AG09309 (cell line): ENCODE measurements around the gene LRRC17.

Source experiments
- DNase-seq: peaks from one replicate; pipeline ENCODE4 v3.0.0-alpha.2; 2010; ENCODE audit warnings: low read depth
- H3K4me3 ChIP-seq: 2 replicates; pipeline ENCODE4 v1.5.1; 2011; ENCODE audit warnings: mild to moderate bottlenecking, low read depth, low read length, moderate library complexity; ENCODE audit not compliant: control insufficient read depth
- TF ChIP-seq, protein P1 (sequence below): IDR thresholded peaks from 2 replicates; pipeline ENCODE4 v1.5.1; 2011; ENCODE audit warnings: mild to moderate bottlenecking, low read depth, low read length, inconsistent platforms; ENCODE audit not compliant: insufficient read depth, control insufficient read depth; ENCODE audit errors: missing control alignments

Gene LRRC17

DNA sequence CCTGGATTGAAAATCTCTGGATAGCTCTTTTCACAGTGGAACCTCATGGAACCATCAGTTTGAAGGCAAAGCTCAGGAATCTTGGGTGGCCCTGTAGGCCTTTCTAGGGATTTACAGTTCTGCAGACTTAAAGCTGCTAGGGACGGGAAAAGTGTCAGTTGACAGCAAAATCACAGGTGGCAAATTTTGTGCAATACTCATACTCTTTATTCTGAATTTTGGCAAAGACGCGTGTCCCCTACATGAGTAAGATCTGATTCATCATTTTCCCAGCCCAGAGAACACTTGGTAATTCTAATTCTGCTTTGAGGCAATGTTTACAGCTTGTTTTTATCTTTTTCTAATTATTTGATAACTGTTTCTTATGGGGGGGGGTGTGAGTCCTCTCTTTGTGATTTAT, 3.6 kb downstream of the LRRC17 start:
- TF ChIP-seq, protein P1, sequence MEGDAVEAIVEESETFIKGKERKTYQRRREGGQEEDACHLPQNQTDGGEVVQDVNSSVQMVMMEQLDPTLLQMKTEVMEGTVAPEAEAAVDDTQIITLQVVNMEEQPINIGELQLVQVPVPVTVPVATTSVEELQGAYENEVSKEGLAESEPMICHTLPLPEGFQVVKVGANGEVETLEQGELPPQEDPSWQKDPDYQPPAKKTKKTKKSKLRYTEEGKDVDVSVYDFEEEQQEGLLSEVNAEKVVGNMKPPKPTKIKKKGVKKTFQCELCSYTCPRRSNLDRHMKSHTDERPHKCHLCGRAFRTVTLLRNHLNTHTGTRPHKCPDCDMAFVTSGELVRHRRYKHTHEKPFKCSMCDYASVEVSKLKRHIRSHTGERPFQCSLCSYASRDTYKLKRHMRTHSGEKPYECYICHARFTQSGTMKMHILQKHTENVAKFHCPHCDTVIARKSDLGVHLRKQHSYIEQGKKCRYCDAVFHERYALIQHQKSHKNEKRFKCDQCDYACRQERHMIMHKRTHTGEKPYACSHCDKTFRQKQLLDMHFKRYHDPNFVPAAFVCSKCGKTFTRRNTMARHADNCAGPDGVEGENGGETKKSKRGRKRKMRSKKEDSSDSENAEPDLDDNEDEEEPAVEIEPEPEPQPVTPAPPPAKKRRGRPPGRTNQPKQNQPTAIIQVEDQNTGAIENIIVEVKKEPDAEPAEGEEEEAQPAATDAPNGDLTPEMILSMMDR, result no peak
- DNase-seq, result no peak
- no peak overlapping the region for H3K4me3 ChIP-seq

- no peak overlapping the region for H3K4me3 ChIP-seq
- DNase-seq, result no peak
- TF ChIP-seq, protein P1, result no peak
These were observed 4.1 kb downstream of the LRRC17 start for GRCh38 chr7:102916881-102917280.

GRCh38 chr7:102917436-102918353, 4.9 kb downstream of the LRRC17 start:
- TF ChIP-seq, protein P1, result no peak
- no peak for DNase-seq
- no peak overlapping the region for H3K4me3 ChIP-seq

DNA sequence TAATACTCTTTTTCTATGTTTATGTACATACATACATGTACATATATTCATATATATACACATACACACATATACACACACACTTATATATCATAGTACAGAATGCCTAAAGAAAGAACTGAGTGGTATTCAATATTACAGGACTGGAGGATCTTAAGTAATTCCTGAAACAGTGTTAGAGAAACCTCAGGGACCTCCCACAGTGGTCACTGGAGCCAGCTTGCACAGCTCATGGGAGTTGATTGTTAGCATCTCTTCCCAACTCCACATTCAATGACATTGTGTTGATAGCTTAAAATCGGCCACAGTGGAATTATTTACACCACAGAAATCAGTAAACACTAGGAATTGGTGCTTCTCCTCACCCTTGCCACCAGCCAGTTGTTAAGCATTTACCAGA, 6.0 kb downstream of the LRRC17 start:
- TF ChIP-seq, protein P1, result no peak
- H3K4me3 ChIP-seq, result no peak overlapping the region
- DNase-seq, result no peak

DNA sequence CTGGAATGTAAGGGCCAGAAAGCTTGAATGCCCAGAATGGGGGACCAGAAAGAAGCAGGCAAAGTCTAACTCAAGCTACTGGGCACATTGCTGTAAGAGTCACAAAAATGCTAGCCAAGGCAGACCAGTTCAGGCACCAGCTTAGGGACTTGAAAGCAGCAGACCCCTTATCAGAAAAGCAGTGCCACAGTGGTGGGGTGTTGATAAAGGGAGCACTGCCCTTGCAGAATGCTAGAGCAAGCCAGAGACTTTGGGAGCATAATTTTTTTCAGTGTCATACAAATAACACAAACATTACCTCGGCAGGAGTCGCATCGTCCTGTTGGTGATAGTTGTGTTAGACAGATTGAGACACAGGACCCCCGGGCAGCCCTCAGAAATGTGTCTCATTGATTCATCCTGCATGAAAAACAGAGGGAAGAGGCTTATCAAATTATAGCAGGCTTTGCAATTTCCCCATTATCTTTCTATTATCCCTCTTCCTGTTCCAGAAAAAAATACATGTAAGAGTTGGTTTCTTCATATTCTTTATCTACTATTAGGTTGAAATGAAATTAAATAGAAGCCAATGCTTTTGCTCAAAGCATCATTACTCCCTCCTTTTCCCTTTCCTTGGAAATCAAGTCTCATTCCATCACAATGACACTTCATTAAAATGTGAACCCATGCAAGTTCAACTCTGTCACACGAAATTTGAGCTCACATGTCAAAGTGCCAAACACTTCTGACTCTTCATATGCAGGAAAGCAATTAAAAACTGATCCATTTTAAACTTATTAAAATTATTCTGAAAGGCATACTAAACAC, 13.4 kb downstream of the LRRC17 start:
- H3K4me3 ChIP-seq, result no peak overlapping the region
- DNase-seq, result no peak
- TF ChIP-seq, protein P1, result no peak

DNA sequence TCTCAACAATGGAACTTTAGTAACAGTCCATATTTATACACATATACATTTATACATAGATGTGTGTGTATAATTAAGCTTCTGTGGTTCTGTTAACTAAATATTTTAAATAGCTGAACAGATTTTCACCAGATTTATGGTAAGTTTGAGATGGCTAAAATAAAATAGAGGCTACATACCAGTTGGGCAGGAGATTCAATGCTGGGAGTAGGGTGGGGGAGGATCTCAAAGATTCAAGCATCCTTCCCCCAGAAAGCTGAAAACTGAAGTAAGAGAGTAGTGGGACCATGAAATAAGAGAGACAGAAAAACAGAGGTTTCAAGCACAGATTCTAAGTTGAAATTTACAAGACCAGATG, 14.0 kb downstream of the LRRC17 start:
- H3K4me3 ChIP-seq, result no peak overlapping the region
- DNase-seq, result no peak
- TF ChIP-seq, protein P1, result no peak
